Cardiac muscle cell (in vitro differentiated cells and primary cell): ENCODE data around the gene SCUBE1. TPM values are rescaled to one million over a fixed set of nuclear protein-coding genes. Genes with fewer than 3 reads are reported as not detected.

Experiments
- DNase-seq, 2 donors: peaks; one replicate each; pipeline versions ENCODE4 v3.0.0 to v3.0.0-alpha.2; 2010 to 2017; ENCODE audit warnings: low read depth in 1 of 2, low spot score in 1 of 2
- H3K27ac ChIP-seq: fragments of 200-600 bp; sonication (generic); 2 replicates; pipeline ENCODE4 v1.5.1; 2016
- H3K27me3 ChIP-seq: fragments of 200-600 bp; sonication (generic); 2 replicates; pipeline ENCODE4 v1.6.0; 2016; ENCODE audit warnings: control low read depth
- H3K36me3 ChIP-seq: fragments of 200-600 bp; sonication (generic); 2 replicates; pipeline ENCODE4 v1.5.1; 2016; ENCODE audit warnings: control low read depth
- H3K4me1 ChIP-seq: fragments of 200-600 bp; sonication (generic); 2 replicates; pipeline ENCODE4 v1.8.1; 2017; ENCODE audit warnings: low read depth, mild to moderate bottlenecking, mixed run types
- H3K4me3 ChIP-seq: fragments of 200-600 bp; sonication (generic); 2 replicates; pipeline ENCODE4 v1.5.1; 2016; ENCODE audit warnings: mild to moderate bottlenecking
- H3K9me3 ChIP-seq: fragments of 200-600 bp; sonication (generic); 2 replicates; pipeline ENCODE4 v1.5.1; 2017; ENCODE audit warnings: low read depth, mild to moderate bottlenecking, control low read depth
- CTCF ChIP-seq: IDR thresholded peaks from 2 replicates; pipeline ENCODE4 v1.5.1; 2012; ENCODE audit warnings: low read depth, mild to moderate bottlenecking, low read length
- polyA plus RNA-seq: library from polyadenylated mRNA; unstranded; fragments of >200 nt; fragmentation: Nextera tagmentation; extraction: Ambion mirVana; gene quantifications from 2 replicates; pipeline ENCODE4 v1.2.1, GENCODE V29; 2016
- total RNA-seq: library from RNA; depleted of rRNA; stranded (reverse); fragments of >200 nt; gene quantifications from 2 replicates; pipeline ENCODE4 v1.2.3, GENCODE V29; 2016

SCUBE1 gene
- total and polyA plus RNA-seq, 2 experiments from 2014 or later: 2.1 to 6.9 TPM

GRCh38 chr22:43370036-43370435 lies 26.9 kb upstream of the SCUBE1 start:
- no peak overlapping the region for H3K4me3 ChIP-seq
- H3K9me3 ChIP-seq: no peaks in the 10 kb centered on the region
- H3K27me3 ChIP-seq: no peaks in the 10 kb centered on the region
- no peak for TF ChIP-seq CTCF
- peaks cover 3% of the 10 kb centered on the region for H3K4me1 ChIP-seq
- no peaks in the 10 kb centered on the region for H3K36me3 ChIP-seq
- H3K27ac ChIP-seq: no peak overlapping the region
- no peak for DNase-seq

DNA sequence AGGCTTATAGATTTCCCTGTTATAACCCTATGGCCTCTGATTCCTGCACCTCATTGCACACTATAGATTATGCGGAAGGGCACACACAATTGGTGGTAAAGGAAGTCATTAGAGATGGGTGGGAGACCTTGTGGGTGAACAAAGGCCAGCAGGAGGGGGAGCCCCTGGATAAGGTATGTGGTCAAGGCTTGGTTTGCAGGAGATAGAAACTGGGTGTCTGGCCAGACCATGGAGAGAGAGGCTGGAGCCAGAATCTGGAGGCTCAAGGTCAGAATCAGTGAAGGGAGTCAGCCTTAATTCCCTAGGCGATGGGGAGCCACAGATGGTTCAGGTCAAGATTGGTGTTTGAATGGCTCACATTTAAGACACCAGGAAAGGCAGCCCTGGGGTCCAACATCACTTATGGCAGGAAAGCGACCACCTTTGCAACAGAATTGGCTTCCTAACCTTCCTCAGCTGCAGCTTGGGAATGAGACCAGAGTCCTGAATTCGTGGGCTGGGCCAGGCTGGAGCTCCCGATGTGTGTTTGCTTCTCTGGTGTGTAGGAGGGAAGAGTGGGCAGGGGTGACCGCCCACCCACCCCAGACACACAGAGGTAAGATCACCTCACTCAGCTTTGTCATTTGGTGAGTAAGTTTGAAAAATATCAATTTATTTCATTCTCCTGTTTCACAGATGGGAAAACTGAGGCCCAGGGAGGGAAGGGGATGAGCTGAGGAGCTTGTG lies 22.7 kb upstream of the SCUBE1 start:
- no peak for TF ChIP-seq CTCF
- H3K4me3 ChIP-seq: no peak overlapping the region
- H3K27ac ChIP-seq: no peak overlapping the region

DNA sequence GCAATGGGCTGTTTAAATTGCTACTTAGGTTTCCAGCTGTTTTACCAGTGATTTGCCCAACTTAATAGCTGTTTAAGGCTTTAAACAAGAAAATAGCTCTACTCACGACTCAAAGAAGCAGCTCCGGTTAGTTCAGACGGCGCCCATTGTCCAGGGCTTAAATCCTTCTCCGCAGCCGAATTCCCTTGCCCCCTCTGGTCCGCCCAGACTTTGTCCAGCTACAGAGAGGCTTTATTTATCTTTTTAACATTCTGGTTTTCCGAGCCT lies 20.9 kb upstream of the SCUBE1 start:
- DNase-seq: no peak
- Histone ChIP-seq H3K27me3 (no peaks in the 10 kb centered on the region), H3K27ac (no peak overlapping the region), H3K9me3 (no peaks in the 10 kb centered on the region), H3K4me3 (no peak overlapping the region), H3K4me1 (peaks cover 9% of the 10 kb centered on the region), H3K36me3 (no peaks in the 10 kb centered on the region)
- no peak for TF ChIP-seq CTCF

More for the DNA sequence above, 22.7 kb upstream of the SCUBE1 start:
- Histone ChIP-seq H3K4me1 (peaks cover 12% of the 10 kb centered on the region), H3K27me3 (no peaks in the 10 kb centered on the region), H3K36me3 (no peaks in the 10 kb centered on the region), H3K9me3 (no peaks in the 10 kb centered on the region)
- DNase-seq: no peak

GRCh38 chr22:43363315-43364168 lies 20.4 kb upstream of the SCUBE1 start:
- Histone ChIP-seq H3K9me3 (no peaks in the 10 kb centered on the region), H3K27me3 (no peaks in the 10 kb centered on the region), H3K27ac (no peak overlapping the region), H3K4me3 (no peak overlapping the region), H3K4me1 (peaks cover 9% of the 10 kb centered on the region), H3K36me3 (no peaks in the 10 kb centered on the region)
- TF ChIP-seq CTCF: no peak
- no peak for DNase-seq

DNA sequence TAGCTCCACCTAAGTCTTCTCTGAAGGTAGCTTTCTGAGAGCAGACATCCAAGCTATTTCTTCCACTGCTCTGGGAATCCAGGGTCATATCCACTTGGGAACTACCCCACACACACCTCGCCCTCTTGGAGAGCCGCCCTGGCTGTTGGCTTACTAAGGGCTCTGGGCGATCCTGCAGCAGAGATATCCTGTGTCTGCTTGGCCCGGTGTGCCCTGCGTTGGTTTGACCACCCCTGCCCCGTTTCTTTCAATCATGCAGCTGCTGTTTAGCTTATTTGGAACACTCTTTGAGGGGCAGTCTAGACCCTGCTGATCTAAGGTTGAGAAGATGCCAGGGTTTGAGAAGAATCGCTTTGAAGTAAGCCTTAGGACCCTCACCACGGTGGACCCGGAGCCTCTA lies 17.4 kb upstream of the SCUBE1 start:
- TF ChIP-seq CTCF: no peak
- Histone ChIP-seq H3K4me1 (peaks cover 15% of the 10 kb centered on the region), H3K27ac (no peak overlapping the region), H3K9me3 (no peaks in the 10 kb centered on the region), H3K27me3 (no peaks in the 10 kb centered on the region), H3K4me3 (no peak overlapping the region), H3K36me3 (no peaks in the 10 kb centered on the region)
- no peak for DNase-seq
